ENCODE data around the gene LRCOL1.
"Not testable (repeated sequence)": the region's sequence is repeated elsewhere in the genome, so short reads cannot be mapped to it uniquely, and the experiment has no call there.

Gene LRCOL1

DNA sequence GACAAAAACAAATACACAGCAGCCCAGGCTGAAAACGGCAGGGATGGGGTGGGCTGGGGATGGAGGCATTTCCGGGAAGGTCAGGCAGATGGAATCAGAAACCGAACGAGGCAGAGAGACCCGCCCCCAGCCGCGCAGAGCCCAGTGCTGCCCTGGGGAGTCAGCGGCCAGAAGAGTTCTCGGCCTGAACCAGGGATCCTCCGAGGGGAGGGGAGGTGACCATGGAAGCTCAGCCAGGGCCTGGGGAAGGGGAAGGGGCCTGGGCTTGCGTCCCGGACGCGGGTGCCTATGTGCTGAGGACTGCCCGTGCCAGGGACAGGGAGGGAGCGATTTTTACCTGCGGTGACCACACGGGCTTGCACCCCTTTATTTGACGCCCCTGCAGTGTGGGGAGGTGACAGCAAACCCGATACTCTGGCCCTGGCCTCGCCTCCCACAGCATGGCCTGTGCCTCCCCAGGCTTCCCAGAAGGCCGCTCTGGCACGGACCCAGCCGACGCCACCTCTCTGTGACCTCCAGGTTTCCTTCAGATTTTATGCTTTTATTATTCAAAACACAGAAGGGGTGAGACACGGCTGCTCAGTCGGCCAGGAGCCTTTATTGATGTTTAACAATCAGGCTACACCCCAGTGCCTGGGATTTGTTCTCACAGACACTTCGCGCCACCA is 7.7 kb downstream of the LRCOL1 start:
- DNase-seq (ENCODE audit: low read depth in 2 of 2, low spot score in 1 of 2), result no peak

DNA sequence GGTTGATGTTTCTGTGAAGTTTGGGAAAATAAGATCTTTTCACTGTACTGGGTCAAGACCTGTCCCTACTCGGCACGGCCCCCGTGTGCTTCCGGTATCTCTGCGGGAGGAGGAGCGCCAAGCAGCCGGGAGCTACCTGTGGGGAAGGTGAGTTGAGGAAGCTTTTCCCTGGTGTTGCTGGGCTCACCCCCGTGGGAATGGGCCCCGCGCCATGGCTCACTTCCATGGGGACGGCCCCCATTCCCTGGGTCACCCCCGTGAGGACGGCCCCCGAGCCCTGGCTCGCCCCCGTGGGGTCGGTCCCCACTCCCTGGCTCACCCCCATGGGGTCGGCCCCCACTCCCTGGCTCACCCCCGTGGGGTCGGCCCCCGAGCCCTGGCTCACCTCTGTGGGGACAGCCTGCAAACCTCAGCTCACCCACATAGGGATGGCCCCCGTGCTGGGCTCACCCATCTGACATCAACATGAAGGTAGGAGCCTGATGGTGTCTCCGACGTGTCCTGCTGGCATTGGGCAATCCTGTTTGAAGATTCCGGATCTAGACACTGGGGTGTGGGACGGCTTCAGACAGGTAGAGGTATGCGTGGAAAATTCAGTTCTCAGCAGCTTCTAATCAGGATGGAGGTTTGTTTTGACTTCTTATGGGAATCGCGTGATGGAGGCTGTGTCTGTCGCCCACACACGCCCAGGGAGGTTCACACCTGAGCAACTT is 9.1 kb downstream of the LRCOL1 start:
- no peak for DNase-seq (ENCODE audit: low read depth in 2 of 2, low spot score in 1 of 2)

DNA sequence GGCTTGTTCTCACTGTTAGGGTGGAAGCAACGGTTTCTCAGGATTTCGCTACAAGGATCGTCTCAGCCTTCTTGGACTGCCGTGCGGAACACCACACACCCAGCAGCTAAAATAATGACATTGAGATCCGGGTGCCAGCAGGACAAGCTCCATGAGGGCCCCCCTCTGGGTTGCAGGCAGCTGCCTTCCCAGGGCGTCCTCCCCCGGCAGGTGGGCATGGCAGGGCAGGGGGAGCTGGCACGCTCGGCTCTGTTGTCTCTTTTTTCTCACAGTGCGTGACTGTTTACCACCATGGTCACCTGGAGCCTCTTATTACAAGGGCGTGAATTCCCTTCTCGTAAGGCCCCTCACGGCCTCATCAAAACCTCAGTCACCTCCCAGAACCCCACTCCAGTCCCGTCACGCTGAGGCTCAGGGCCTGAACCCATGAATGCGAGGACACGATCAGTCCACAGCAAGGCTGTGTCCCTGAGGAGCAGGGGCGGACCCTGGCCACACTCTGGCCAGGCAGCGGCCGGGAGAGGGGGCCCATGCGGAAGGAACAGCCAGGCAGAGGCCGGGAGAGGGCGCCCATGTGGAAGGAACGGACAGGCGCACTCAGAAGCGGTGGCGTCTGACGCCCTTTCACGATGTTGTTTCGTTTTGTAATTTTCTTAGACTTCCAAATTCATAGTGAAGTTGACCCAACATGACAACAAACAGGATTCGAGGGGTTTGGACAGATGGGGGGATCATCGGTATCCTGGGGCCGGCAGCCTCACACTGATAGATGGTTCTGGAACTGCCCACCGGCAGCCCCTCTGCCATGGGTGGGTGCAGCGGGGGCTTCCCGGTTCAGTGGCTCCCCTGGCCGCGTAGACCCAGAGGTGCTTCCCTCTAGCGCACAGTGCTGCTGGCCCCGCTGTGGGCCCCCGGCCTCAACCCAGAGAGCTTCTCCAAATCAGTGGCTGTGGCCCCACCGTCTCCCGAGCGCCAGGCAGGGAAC is 10.0 kb downstream of the LRCOL1 start:
- DNase-seq (ENCODE audit: low read depth in 2 of 2, low spot score in 1 of 2), result no peak

DNA sequence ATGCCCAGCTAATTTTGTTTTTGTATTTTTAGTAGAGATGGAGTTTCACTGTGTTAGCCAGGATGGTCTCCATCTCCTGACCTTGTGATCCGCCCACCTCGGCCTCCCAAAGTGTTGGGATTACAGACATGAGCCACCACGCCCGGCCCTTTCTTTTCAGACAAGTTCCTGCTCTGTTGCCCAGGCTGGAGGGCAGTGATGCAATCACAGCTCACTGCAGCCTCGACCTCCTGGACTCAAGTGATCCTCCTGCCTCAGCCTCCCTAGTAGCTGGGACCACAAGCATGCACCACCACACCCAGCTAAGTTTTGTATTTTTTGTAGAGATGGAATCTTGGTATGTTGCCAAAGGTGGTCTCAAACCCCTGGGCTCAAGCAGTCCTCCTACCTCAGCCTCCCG is 10.9 kb downstream of the LRCOL1 start:
- not testable (repeated sequence) for DNase-seq (ENCODE audit: low read depth in 2 of 2, low spot score in 1 of 2)

DNA sequence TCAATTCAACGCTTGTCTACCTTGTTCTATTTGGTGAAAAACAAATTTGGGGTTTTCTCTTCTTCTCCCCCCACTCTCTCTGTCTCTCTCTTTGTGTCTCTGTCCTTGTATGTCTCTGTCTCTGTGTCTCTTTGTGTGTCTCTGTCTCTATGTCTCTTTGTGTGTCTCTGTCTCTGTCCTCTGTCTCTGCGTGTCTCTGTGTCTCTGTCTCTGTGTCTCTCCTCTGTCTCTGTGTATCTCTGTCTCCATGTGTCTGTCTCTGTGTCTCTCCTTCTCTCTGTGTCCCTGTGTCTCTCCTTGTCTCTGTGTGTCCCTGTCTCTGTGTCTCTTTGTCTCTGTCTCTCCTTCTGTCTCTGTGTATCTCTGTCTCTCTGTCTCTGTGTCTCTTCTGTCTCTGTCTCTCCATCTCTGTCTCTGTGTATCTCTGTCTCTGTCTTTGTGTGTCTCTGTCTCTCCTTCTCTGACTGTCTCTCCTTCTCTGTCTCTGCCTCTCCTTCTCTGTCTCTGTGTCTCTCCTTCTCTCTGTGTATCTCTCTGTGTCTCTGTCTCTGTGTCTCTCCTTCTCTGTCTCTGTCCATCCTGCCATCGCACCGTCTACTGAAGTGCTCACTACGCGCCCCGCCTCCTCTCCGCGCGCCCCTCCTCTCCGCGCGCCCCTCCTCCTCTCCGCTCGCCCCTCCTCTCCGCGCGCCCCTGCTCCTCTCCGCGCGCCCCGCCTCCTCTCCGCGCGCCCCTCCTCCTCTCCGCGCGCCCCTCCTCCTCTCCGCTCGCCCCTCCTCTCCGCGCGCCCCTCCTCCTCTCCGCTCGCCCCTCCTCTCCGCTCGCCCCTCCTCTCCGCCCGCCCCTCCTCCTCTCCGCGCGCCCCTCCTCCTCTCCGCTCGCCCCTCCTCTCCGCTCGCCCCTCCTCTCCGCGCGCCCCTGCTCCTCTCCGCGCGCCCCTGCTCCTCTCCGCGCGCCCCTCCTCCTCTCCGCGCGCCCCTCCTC is 12.8 kb downstream of the LRCOL1 start:
- DNase-seq (ENCODE audit: low read depth in 2 of 2, low spot score in 1 of 2), result no peak

DNA sequence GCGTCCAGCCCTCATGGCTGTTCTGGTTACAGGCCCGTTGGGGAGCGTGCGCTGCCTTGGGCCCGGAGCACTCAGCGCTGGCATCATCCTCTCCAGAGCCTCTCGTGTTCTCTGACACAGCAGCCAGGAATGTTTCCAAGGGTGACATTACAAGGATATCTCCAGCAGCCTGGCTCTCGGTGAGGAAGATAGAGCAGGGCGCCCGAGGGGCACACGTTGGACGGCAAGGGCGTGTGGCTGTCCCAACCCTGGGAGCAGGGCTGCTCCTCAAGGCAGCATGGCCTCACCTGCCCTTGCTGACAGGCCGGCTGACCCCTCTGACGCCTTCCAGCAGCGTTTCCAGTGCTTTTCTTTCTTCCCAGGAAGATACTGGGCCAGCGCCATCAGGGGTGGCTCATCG is 14.4 kb downstream of the LRCOL1 start:
- DNase-seq (ENCODE audit: low read depth in 2 of 2, low spot score in 1 of 2), result no peak

DNA sequence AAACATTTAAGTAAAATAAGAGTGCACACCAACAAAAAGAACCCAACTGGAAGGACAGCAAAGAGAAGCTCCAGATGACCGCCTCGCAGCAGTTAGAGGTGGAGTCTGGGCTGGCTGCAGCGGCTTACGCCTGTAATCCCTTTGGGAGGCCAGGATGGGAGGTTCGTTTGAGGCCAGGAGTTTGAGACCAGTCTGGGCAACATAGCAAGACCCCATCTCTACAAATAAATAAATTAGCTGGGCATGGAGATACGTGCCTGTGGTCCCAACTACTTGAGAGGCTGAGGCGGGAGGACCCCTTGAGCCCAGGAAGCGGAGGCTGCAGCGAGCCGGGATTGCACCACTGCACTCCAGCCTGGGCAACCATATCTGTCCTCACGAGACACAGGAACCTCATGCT is 15.2 kb downstream of the LRCOL1 start:
- DNase-seq (ENCODE audit: low read depth in 2 of 2, low spot score in 1 of 2), result no peak

DNA sequence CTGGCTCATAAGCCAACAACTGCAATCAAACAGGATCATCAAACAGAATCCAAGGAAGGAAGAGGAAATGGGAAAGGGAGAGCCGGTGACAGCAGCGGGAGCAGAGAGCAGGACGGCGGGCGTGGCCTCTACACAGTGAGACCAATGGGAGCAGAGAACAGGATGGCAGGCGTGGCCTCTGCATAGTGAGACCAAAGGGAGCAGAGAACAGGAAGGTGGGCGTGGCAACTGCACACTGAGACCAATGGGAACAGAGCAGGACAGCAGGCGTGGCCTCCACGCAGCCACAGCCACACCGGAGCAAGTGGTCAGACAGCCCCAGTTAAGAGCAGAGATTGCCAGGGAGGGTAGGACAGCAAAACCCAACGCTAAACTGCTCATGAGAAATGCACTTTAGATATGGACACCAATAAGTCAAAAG is 16.4 kb downstream of the LRCOL1 start:
- no peak for DNase-seq (ENCODE audit: low read depth in 2 of 2, low spot score in 1 of 2)

DNA sequence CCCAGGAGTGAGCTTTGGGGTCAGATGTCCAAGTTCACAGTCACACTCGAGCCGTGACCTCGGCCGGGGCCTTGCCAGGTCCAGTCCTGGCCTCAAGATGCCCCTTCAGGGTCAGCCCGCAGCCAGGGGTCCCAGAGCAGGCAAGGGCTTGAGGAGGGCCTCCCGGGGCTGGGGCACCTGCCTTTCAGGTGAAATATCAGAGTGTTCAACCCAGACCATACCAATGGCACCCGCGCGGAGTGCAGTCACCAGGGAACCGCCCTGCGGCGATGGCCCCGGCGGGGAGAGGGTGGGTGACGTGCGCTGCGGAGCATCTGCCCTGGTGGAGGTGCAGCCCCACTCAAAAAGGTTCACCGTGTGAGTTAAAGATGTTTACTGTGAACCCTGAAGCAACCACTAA is 16.9 kb downstream of the LRCOL1 start:
- DNase-seq (ENCODE audit: low read depth in 2 of 2, low spot score in 1 of 2), result no peak

DNA sequence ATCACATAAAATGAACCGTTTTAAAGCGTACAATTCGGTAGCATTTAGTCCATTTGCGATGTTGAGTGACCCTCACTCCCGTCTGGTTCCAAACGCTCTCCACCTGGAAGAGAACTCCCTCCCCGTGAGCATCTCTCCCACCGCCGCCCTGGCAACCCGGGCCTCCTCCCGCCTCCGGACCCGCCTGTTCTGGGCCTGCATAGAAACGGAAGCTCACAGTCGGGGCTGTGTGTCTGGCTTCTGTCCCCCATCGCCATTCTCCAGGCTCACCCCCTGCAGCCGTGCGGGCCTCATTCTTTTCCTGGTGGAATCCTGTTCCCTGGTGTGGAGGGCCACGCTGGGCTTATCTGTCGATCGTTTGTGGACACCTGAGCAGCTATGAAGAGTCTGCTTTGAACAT is 17.3 kb downstream of the LRCOL1 start:
- no peak for DNase-seq (ENCODE audit: low read depth in 2 of 2, low spot score in 1 of 2)

DNA sequence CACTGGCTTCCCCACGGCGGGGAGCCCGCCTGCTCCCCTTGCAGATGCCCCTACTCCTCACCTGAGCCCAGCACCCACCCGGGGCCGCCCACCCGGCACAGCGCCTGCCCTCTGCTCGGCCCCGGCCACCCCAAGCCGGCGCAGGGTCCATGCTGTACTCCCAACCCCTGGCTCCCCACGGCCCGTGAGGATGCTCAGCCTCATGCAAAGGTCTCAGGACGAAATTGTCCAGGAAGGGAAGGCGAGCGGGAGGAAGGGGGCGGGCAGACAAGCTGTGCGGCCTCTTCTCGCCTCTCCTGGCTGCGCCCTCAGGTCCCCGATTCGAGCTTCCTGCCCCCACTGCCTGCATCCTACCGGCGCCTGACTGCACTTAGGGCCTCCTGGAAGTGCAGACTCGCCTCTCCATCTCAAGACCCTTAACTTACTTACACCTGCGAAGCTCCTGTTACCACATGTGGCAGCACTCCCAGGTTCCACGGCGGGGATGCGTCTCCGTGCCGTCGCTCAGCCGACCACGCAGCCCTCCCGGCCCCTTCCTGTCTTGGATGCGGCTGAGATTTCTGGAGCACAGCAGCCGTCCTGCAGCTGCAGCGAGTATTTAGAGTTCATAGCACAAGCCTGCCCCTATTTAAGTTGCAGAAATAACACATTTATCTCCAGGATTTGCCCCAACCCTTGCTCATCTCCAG is 18.0 kb downstream of the LRCOL1 start:
- no peak for DNase-seq (ENCODE audit: low read depth in 2 of 2, low spot score in 1 of 2)

DNA sequence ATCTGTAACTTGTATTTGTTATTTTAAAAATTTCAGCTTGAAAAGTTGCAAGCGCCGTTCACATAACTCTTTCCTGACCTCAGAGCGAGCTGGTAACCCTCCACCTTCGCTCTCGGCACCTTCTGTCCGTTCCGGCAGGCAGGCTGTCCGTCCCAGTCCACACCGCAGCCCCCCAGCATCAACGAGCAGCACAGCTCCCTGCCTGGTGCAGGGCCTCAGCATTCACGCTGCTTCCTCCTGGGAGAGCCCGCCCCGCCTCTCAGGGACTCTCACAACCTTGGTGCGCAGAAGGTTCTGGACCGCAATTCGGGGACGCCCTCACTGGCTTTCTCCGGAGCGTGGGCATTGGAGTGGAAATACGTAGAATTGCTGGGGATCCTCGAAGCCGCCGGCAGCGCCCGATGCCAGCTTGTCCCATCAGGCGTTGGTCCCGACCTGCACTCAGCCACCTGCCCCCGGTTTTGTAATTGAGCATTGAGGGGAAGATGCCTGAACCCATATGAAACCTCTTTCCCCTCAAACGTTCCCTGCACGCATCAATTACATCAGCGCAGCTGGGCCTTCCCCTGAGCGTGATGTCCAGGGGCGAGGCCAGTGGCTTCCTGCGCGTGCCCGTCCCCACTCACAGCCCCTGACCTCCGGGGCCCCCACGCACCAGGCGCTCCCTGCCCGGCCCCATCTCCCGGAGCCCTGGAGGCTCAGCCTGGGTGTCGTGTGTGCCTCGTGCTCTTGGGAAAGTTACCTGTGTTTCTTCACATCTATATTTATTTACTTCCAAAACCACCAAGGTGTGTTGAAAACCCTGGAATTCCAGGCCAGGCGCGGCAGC is 19.1 kb downstream of the LRCOL1 start:
- no peak for DNase-seq (ENCODE audit: low read depth in 2 of 2, low spot score in 1 of 2)

DNA sequence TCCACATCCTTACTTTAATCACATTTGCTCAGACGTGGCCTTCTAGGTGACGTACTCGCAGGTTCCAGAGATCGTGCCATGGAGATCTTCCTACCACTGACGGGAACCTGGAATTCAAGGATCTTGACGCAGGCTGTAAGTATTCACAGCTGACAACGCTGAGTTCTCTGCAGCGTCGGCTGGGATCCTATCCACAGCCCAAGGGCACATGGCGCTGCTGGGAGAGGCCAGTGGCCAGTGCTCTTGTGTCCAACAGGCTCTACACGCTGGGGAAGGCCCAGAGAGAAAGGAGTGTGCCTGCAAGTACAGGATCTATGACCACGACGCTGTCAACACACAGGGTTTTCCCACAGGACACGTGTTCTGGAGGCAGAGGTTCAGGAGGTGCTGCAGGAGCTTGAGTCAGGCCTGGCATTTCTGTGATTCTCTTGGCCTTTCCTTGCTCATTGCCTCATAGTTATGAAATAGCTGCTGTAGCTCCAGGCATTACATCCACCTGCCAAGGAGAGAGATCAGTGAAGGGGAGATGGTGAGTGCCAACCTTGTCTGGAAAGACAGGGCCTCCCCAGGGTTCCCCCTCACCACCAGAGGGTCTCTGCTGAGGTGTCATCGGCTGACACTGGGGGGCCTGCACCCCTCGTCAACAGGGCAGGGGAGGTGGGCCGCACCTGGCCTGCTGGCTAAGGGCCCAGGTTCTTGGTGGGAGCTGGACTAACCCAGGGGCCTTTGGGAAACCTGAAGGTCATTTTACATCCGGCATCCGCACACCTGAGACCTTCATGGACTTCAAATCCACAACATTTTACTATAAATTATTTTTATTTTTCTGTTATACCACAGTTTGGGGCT is 21.3 kb downstream of the LRCOL1 start:
- no peak for DNase-seq (ENCODE audit: low read depth in 2 of 2, low spot score in 1 of 2)

DNA sequence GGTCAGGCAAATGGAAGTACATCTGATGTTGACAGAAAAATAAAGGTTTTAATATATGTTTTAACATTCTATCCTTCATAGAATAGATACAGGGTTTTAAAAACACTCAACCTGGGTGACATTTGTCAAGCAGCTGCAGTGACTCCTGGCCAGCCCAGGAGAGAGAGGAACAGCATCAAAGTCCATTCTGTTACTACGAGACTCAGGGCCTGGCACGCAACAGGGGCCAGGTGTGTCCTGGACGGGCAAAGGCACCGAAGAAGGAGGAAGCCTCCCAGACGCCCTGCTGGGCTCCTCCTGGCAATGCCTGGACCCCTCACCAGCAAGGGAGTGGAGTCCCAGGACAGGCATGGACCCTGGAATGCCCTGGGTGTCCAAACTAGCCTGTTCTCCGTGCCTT is 22.1 kb downstream of the LRCOL1 start:
- DNase-seq (ENCODE audit: low read depth in 2 of 2, low spot score in 1 of 2), result no peak

DNA sequence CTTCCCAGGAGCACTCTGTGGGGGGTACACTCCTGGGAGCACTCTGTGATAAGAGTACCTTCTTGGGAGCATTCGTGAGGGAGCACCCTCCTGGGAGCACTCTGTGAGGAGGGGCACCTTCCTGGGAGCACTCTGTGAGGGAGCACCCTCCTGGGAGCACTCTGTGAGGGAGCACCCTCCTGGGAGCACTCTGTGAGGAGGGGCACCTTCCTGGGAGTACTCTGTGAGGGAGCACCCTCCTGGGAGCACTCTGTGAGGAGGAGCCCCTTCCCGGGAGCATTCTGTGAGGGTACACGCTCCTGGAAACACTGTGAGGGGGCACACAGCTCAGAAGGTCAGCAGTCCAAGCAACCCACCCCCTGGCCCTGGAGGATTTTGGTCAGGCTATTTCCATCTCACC is 22.6 kb downstream of the LRCOL1 start:
- DNase-seq (ENCODE audit: low read depth in 2 of 2, low spot score in 1 of 2), result no peak

DNA sequence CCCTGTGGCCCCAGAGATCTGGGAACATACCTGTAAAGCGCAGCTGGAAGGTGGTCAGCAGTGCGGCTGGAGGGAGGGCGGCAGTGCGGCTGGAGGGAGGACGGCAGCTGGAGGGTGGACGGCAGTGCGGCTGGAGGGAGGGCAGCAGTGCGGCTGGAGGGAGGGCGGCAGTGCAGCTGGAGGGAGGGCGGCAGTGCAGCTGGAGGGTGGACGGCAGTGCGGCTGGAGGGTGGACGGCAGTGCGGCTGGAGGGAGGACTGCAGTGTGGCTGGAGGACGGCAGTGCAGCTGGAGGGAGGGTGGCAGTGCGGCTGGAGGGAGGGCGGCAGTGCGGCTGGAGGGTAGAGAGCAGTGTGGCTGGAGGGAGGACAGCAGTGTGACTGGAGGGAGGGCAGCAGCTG is 23.5 kb downstream of the LRCOL1 start:
- no peak for DNase-seq (ENCODE audit: low read depth in 2 of 2, low spot score in 1 of 2)

DNA sequence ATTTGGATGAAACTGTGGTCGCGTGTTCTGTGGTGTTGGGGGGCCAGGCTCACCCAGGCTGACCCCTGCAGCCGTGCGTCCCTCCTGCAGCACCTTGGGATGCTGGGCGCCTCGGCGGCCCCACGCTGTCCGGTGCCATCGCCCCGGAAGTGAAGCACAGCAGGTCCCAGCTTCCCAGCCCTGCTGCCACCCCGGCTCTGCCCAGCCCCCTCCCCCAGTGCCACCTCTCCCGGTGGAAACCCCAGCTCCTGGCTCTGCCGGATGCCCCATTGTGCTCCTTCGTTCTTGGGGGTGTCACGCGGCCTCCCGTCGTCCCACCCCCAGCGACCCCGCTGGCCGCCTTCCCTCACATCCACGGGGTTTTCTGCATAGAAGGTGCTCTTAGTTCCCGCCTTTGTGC is 25.2 kb downstream of the LRCOL1 start:
- no peak for DNase-seq (ENCODE audit: low read depth in 2 of 2, low spot score in 1 of 2)

DNA sequence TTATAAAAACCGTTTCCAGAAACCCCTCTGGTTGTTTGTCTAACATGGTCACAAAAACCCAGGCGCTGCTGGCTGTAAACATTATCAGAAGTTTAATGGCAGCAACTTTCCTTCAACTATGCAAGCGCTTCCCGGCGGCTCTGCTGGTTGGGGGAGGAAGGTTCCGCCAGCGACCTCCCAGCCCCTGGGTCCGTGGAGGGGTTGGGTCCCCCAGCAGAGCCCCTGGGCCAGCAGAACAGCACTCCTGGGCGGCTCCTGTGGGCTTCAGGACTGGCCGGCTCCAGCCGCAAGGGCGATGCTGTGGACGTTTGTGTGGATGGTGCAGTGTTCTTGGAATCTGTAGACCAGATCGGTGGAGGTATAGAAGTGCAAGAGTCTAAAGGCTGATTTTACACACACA is 26.0 kb downstream of the LRCOL1 start:
- no peak for DNase-seq (ENCODE audit: low read depth in 2 of 2, low spot score in 1 of 2)
